Endothelial cell of umbilical vein (primary cell): ENCODE data around the gene XRCC4.

Experiments
- MAX ChIP-seq: IDR thresholded peaks from 2 replicates; pipeline ENCODE4 v1.6.1; 2011; ENCODE audit not compliant: insufficient read depth, insufficient read length
- POLR2A ChIP-seq: IDR thresholded peaks from 2 replicates; pipeline ENCODE4 v1.6.1; 2012; ENCODE audit warnings: low read depth, mild to moderate bottlenecking, control low read depth, low read length

- TF ChIP-seq POLR2A (no peak), MAX (no peak)
Measured at GRCh38 chr5:83172011-83172410, 94.7 kb downstream of the XRCC4 start.
